Cardiac fibroblast (primary cell): ENCODE measurements around the gene PCYT1B.

ENCODE experiments used
- DNase-seq, 2 donors: peaks; one replicate each; pipeline versions ENCODE4 v3.0.0 to v3.0.0-alpha.2; 2010; ENCODE audit warnings: low read depth in 2 of 2
- H3K4me3 ChIP-seq, 2 donors: replicated peaks in 1 of 2; 1 replicate in 1 of 2; 2 replicates in 1 of 2; pipeline ENCODE4 v1.5.1; 2011; ENCODE audit warnings: low read depth in 2 of 2, low read length in 2 of 2, mild to moderate bottlenecking in 2 of 2, moderate library complexity in 1 of 2
- TF ChIP-seq, protein P1 (sequence below): IDR thresholded peaks from one replicate; pipeline ENCODE4 v1.5.1; 2011; ENCODE audit warnings: low read depth, mild to moderate bottlenecking, low read length, inconsistent platforms

The PCYT1B gene

DNA sequence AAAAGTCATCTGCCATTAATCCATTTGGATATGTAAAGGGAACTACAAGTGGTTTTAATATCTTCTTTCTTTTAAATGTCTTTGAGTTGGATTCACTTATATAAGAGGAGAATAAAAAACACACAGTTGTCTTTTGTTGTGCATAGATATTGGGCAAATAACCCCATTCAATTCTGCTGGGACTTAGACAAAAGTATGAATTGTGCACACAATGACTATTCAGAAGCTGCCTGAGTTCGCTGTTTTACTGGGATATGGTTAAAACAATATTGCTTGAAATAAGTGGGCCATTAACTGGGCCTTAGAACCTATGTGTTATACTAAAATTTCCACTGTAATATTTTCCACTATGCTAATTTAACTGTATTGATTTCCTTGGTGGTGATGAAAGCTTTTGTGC, 71.7 kb downstream of the PCYT1B start:
- TF ChIP-seq, protein P1, sequence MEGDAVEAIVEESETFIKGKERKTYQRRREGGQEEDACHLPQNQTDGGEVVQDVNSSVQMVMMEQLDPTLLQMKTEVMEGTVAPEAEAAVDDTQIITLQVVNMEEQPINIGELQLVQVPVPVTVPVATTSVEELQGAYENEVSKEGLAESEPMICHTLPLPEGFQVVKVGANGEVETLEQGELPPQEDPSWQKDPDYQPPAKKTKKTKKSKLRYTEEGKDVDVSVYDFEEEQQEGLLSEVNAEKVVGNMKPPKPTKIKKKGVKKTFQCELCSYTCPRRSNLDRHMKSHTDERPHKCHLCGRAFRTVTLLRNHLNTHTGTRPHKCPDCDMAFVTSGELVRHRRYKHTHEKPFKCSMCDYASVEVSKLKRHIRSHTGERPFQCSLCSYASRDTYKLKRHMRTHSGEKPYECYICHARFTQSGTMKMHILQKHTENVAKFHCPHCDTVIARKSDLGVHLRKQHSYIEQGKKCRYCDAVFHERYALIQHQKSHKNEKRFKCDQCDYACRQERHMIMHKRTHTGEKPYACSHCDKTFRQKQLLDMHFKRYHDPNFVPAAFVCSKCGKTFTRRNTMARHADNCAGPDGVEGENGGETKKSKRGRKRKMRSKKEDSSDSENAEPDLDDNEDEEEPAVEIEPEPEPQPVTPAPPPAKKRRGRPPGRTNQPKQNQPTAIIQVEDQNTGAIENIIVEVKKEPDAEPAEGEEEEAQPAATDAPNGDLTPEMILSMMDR, result no peak
- no peak for DNase-seq
- H3K4me3 ChIP-seq, result no peak overlapping the region

DNA sequence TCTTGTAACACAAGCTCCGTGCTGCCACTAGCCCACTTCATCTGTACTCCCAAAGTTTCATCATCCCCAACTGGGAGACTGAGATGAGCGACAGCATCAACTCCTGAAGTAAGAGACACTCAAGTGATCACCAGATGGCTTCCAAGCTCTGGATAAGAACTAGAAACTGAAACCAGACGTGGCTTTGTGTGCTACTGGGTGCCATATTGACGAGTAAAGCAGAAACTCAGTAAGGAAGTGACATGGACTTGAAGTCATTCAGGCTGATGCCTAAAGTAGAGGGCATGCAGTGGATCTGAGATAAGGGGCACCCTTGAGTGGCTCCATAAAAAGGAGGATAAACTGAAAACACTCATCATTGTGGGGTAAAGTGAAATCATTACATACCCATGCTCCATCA, 72.4 kb downstream of the PCYT1B start:
- TF ChIP-seq, protein P1, result no peak
- DNase-seq, result no peak
- no peak overlapping the region for H3K4me3 ChIP-seq

DNA sequence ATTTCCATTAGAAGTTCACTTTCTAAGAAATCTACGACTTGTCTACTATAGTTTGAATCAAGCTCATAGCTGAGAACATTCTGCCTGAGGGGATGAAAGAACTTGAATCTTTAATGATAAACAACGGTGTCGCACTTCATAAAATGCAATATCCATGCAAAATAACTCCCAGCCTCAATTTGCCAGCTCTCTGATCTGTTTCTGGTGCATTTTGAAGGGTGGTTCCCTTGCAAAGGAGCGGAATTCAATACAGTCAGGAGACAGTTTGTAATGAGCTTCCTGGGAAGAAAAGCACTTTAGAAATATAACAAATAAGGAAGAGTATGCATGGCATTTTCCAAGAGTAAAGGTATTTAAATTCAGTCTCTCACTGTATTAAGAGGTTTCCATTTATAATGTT, 80.0 kb downstream of the PCYT1B start:
- no peak for DNase-seq
- no peak overlapping the region for H3K4me3 ChIP-seq
- TF ChIP-seq, protein P1, result no peak

DNA sequence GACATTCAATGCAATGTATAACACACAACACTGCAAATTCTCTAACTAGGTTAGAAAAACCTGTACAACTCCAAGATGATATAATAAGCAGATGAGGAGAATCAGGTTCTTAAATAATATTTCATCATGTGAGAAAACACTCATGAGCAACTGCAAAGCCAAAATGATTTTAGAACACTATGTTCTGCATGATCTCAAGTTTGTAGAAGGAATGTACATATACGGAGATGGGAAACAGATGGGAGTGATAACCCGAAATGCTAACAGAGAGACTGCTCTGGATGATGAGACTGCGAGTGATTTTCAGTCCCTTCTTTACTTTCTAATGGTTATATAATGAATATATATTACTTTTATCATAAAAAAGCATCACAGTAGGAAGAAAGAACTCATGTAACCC, 80.9 kb downstream of the PCYT1B start:
- H3K4me3 ChIP-seq, result no peak overlapping the region
- DNase-seq, result no peak
- TF ChIP-seq, protein P1, result no peak

DNA sequence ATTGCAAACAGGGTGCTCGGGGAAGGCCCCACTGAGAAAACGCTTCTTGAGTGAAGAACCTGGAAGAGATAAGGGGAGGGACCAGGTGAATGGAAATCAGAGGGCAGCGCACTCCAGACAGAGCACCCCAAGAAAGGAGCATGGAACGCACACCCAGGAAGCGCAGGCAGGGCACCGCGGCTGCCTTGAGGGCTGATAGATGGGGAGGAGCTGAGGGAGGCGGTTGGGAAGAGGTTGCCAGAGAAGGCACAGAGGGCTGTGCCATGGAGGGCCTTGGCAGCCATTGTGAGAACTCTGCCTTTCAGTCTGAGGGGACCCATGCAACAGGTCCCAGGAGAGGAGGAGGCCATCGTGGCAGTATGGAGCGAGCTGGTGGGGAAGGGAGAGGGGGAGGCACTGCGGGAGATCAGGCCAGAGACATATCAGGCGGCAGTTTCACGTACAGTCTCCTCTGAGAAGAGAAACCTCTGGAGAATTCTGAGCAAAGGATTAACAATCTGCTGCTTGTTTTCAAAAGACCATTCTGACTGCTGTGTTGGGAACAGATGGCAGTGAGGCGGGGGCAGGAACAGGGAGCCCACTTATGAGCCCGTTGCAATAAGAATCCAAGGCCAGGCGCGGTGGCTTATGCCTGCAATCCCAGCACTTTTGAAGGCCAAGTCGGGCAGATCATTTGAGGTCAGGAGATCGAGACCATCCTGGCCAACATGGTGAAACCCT, 83.7 kb downstream of the PCYT1B start:
- DNase-seq, result no peak
- H3K4me3 ChIP-seq, result no peak overlapping the region
- TF ChIP-seq, protein P1, result no peak

DNA sequence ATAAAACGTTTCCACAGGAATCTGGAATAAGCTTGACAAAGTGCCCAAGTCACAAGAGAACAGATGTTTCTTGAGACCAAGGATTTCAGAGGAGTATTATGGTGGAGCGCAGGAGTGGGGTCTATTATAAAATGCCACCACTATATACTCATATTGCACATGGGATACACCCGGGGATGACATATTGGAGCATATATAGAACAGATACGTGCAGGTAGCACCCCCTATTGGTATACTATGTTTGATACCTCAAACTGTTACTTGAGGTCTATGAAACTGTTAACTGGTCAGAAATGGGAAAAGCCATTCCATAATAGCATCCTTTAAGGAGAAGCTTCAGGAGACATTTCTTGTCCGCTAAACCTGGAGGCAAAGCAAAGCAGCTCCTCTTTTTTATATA, 86.0 kb downstream of the PCYT1B start:
- TF ChIP-seq, protein P1, result peak; percentile 17
- peak; percentile 14 to 16 for DNase-seq

DNA sequence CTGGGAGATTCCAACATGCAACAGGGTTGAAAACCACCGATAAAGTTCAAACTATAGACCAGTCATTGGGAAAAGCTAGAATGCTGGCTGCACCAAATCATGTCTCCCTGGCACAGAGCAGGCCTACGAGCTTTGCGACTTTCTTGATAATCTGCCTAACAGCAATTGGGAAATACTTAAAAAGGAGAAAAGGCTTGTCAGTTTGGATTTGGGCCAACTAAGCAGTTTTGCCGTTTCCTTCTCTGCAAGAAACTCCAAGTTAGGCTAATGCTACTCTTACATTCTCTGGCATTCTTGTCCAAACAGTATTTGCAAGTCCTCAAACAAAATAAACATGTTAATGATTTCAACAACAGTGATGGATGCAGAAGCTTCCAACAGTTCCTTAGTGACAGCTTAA, 94.1 kb downstream of the PCYT1B start:
- TF ChIP-seq, protein P1, result no peak
- DNase-seq, result peak; percentile 2 to 51
- H3K4me3 ChIP-seq, result no peak overlapping the region

More for the DNA sequence above, 86.0 kb downstream of the PCYT1B start:
- H3K4me3 ChIP-seq, result no peak overlapping the region
